SK-N-SH (cell line): Measurements from ENCODE around the gene TAMM41. TPM values are rescaled to one million over a fixed set of nuclear protein-coding genes. Genes with fewer than 3 reads are reported as not detected.

Source experiments
- CTCF ChIA-PET: fragments of 300-600, 350-600 bp; formaldehyde crosslinking; extraction: SDS; loops from one replicate; lab custom pipeline; 2021; lab: Yijun Ruan, JAX
- POLR2A ChIA-PET: fragments of 350-600 bp; sonication (Branson Sonifier 250); formaldehyde crosslinking; extraction: SDS; loops from one replicate; lab custom pipeline; 2020; ENCODE audit warnings: antibody characterized with exemption, inconsistent platforms; lab: Yijun Ruan, JAX
- DNase-seq: peaks from one replicate; pipeline ENCODE4 v3.0.0; 2012
- H2AFZ ChIP-seq: fragments of 200-600 bp; sonication (generic); 2 replicates; pipeline ENCODE4 v1.8.1; 2016; ENCODE audit warnings: antibody characterized with exemption, mild to moderate bottlenecking, low read depth
- H3F3A ChIP-seq: fragments of 200-600 bp; sonication (generic); replicated peaks from 2 replicates; pipeline ENCODE3; 2016; ENCODE audit warnings: antibody characterized with exemption, mild to moderate bottlenecking; ENCODE audit not compliant: insufficient read depth
- H3K27ac ChIP-seq, 2 experiments: fragments of 200-500 bp in 1 of 2; fragments of 200-600 bp in 1 of 2; sonication (Bioruptor generic) in 1 of 2; sonication (generic), shearing (Covaris generic) in 1 of 2; 2 replicates each; pipeline versions ENCODE4 v1.5.1 to v1.6.1; 2014 to 2016; ENCODE audit warnings: low read depth in 2 of 2, inconsistent platforms in 1 of 2, low read length in 1 of 2, mild to moderate bottlenecking in 1 of 2, mixed read lengths in 1 of 2
- H3K27me3 ChIP-seq: fragments of 200-600 bp; sonication (generic), shearing (Covaris generic); 2 replicates; pipeline ENCODE4 v1.6.1; 2016; ENCODE audit warnings: mixed run types; ENCODE audit not compliant: insufficient read depth
- H3K36me3 ChIP-seq, 2 experiments: fragments of 200-500 bp in 1 of 2; fragments of 200-600 bp in 1 of 2; sonication (Bioruptor generic) in 1 of 2; sonication (generic) in 1 of 2; replicated peaks in 1 of 2; 2 replicates each; pipeline versions ENCODE3 to v1.5.1; 2014 to 2016; ENCODE audit warnings: low read length in 1 of 2, mild to moderate bottlenecking in 1 of 2; ENCODE audit not compliant: insufficient read depth in 2 of 2, control insufficient read depth in 1 of 2
- H3K4me1 ChIP-seq, 2 experiments: fragments of 200-500 bp in 1 of 2; fragments of 200-600 bp in 1 of 2; sonication (Bioruptor generic) in 1 of 2; sonication (generic), shearing (Covaris generic) in 1 of 2; 2 replicates each; pipeline versions ENCODE4 v1.5.1 to v1.6.1; 2014 to 2016; ENCODE audit warnings: low read depth in 1 of 2, low read length in 1 of 2, mixed run types in 1 of 2; ENCODE audit not compliant: insufficient read depth in 2 of 2, control insufficient read depth in 1 of 2
- H3K4me2 ChIP-seq: fragments of 200-600 bp; sonication (generic), shearing (Covaris generic); 2 replicates; pipeline ENCODE4 v1.6.1; 2017; ENCODE audit warnings: mixed run types
- H3K4me3 ChIP-seq, 2 experiments: fragments of 200-500 bp in 1 of 2; fragments of 200-600 bp in 1 of 2; sonication (Bioruptor generic) in 1 of 2; sonication (generic), shearing (Covaris generic) in 1 of 2; 2 replicates each; pipeline versions ENCODE4 v1.5.1 to v1.8.1; 2014 to 2016; ENCODE audit warnings: low read depth in 2 of 2, inconsistent platforms in 1 of 2, low read length in 1 of 2, mild to moderate bottlenecking in 1 of 2, mixed read lengths in 1 of 2, moderate library complexity in 1 of 2
- H3K79me2 ChIP-seq: fragments of 200-600 bp; sonication (generic); 2 replicates; pipeline ENCODE4 v1.8.1; 2017; ENCODE audit warnings: mild to moderate bottlenecking; ENCODE audit not compliant: insufficient read depth
- H3K9ac ChIP-seq: fragments of 200-600 bp; sonication (generic); 2 replicates; pipeline ENCODE4 v1.6.1; 2017; ENCODE audit warnings: mixed run types
- H3K9me2 ChIP-seq: fragments of 200-600 bp; sonication (generic); 2 replicates; pipeline ENCODE4 v1.6.1; 2017; ENCODE audit warnings: mixed run types
- H3K9me3 ChIP-seq: fragments of 200-600 bp; sonication (generic); 2 replicates; pipeline ENCODE4 v1.6.1; 2017; ENCODE audit warnings: mixed run types, mild to moderate bottlenecking, moderate library complexity
- H4K20me1 ChIP-seq: fragments of 200-600 bp; sonication (generic); 2 replicates; pipeline ENCODE4 v1.6.1; 2017; ENCODE audit warnings: mild to moderate bottlenecking, mixed run types; ENCODE audit not compliant: insufficient read depth
- CHD2 ChIP-seq: fragments of 150-350 bp; IDR thresholded peaks from 2 replicates; pipeline ENCODE4 v1.6.1; 2018; ENCODE audit warnings: low read length; ENCODE audit not compliant: partially characterized antibody
- CTCF ChIP-seq: fragments of 200-600 bp; sonication (generic); IDR thresholded peaks from 2 replicates; pipeline ENCODE4 v1.6.1; 2017; ENCODE audit warnings: antibody characterized with exemption, mild to moderate bottlenecking, moderate library complexity
- ELF1 ChIP-seq: IDR thresholded peaks from 2 replicates; pipeline ENCODE4 v1.4.0; 2012
- EZH2phosphoT487 ChIP-seq: fragments of 200-600 bp; sonication (generic); IDR thresholded peaks from 2 replicates; pipeline ENCODE4 v1.6.1; 2017; ENCODE audit warnings: low read depth, mixed run types, mild to moderate bottlenecking, antibody characterized with exemption, moderate library complexity, borderline replicate concordance
- FOXM1 ChIP-seq: IDR thresholded peaks from 2 replicates; pipeline ENCODE4 v1.4.0; 2012; ENCODE audit warnings: low read depth, mild to moderate bottlenecking
- JUND ChIP-seq: IDR thresholded peaks from 2 replicates; pipeline ENCODE4 v1.4.0; 2012
- MEF2A ChIP-seq: IDR thresholded peaks from 2 replicates; pipeline ENCODE4 v1.4.0; 2012; ENCODE audit warnings: low read depth, borderline replicate concordance
- MXI1 ChIP-seq: IDR thresholded peaks from 2 replicates; pipeline ENCODE4 v1.6.1; 2012; ENCODE audit warnings: mild to moderate bottlenecking, low read depth, low read length, improper control_type of control experiment
- NFIC ChIP-seq: IDR thresholded peaks from 2 replicates; pipeline ENCODE4 v1.4.0; 2012; ENCODE audit warnings: borderline replicate concordance
- NRF1 ChIP-seq: IDR thresholded peaks from 2 replicates; pipeline ENCODE4 v1.6.1; 2012; ENCODE audit warnings: low read depth, mild to moderate bottlenecking, low read length
- REST ChIP-seq: IDR thresholded peaks from 2 replicates; pipeline ENCODE4 v1.6.1; 2012; ENCODE audit warnings: mild to moderate bottlenecking, low read depth, low read length, moderate library complexity
- RXRA ChIP-seq: IDR thresholded peaks from 2 replicates; pipeline ENCODE4 v1.4.0; 2012; ENCODE audit warnings: low read depth, mild to moderate bottlenecking, borderline replicate concordance
- SIN3A ChIP-seq: IDR thresholded peaks from 2 replicates; pipeline ENCODE4 v1.6.1; 2012; ENCODE audit warnings: low read depth, mild to moderate bottlenecking, low read length, moderate library complexity, borderline replicate concordance
- TCF12 ChIP-seq: IDR thresholded peaks from 2 replicates; pipeline ENCODE4 v1.4.0; 2012
- TEAD4 ChIP-seq: IDR thresholded peaks from 2 replicates; pipeline ENCODE4 v1.4.0; 2012; ENCODE audit warnings: mild to moderate bottlenecking, borderline replicate concordance; ENCODE audit not compliant: insufficient read depth
- ZBTB33 ChIP-seq: IDR thresholded peaks from 2 replicates; pipeline ENCODE4 v1.4.0; 2012; ENCODE audit warnings: low read depth, borderline replicate concordance
- WGBS: methylation state at CpG from one replicate; pipeline ENCODE4 v1.1.6; 2017; ENCODE audit warnings: low lambda C conversion rate; 5-methylcytosine and 5-hydroxymethylcytosine counted together
- polyA plus RNA-seq, 3 experiments: library from polyadenylated mRNA; depleted of rRNA; stranded (reverse); fragments of >200 nt; gene quantifications; 2 replicates each; pipeline ENCODE4 v1.2.3, GENCODE V29; 2012
- TF ChIP-seq, protein P1 (sequence below): IDR thresholded peaks from 2 replicates; pipeline ENCODE4 v1.4.0; 2012; ENCODE audit warnings: low read depth, borderline replicate concordance
- TF ChIP-seq, protein P2 (sequence below): fragments of 150-350 bp; IDR thresholded peaks from 2 replicates; pipeline ENCODE4 v1.6.1; 2016; ENCODE audit warnings: mild to moderate bottlenecking, low read depth, low read length

TAMM41 gene
- polyA plus RNA-seq, 1 of the 3 experiments (the other 2 are of a cell fraction) = 14.3 TPM

DNA sequence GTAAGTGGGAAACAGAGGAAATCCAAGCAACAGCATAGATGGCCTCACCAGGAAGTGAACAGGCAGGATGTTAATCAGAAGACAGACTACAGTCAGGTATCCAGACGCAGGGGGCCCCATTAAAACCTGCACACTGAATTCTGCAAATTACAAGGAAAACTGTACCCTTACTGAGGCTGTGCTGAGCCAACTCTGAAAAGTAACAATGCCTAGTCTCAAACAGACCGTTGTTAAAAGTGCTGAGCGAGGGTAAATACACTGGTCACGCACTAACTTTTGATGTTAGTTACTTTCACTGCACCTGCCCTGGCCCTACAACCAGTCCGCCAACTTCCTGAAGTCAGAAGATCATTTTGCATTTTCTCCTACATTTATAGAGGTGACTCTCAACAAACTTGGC lies 1.0 kb downstream of the TAMM41 start:
- Histone ChIP-seq H3K36me3 (peaks cover 18 to 21% of the 10 kb centered on the region in 2 experiments), H3F3A (no peaks in the 10 kb centered on the region), H3K27me3 (no peaks in the 10 kb centered on the region), H3K4me1 (peaks cover 0 to 9% of the 10 kb centered on the region in 2 experiments; a peak in 3 of 4 replicates), H2AFZ (peak overlapping the region; percentile 94; the same call in 1 of the 2 replicates), H3K9me2 (no peaks in the 10 kb centered on the region), H3K4me3 (peak overlapping the region; percentile 87), H3K79me2 (peaks cover 40% of the 10 kb centered on the region), H3K9ac (peak overlapping the region; percentile 79), H3K9me3 (no peaks in the 10 kb centered on the region), H4K20me1 (no peaks in the 10 kb centered on the region), H3K27ac (no peak overlapping the region), H3K4me2 (peak overlapping the region; percentile 91)
- WGBS = 71% methylated on average over 5 of the region's 5 CpGs
- POLR2A ChIA-PET = interaction anchor here (0.6 kb wide), 1 partner anchor 73 kb away, joined by 3 read pairs; no protein-coding TSS in a partner anchor
- CTCF ChIA-PET = interaction anchor here (1.0 to 3.1 kb wide), 9 partner anchors 10 to 467 kb away, joined by 3 to 20 read pairs (median 5); no protein-coding TSS in a partner anchor
- DNase-seq = no peak
- TF ChIP-seq FOXM1 (no peak), EZH2phosphoT487 (no peak), CTCF (no peak), NRF1 (no peak), TCF12 (no peak), JUND (no peak), SIN3A (no peak), ELF1 (no peak), CHD2 (no peak)
- TF ChIP-seq, protein P1, sequence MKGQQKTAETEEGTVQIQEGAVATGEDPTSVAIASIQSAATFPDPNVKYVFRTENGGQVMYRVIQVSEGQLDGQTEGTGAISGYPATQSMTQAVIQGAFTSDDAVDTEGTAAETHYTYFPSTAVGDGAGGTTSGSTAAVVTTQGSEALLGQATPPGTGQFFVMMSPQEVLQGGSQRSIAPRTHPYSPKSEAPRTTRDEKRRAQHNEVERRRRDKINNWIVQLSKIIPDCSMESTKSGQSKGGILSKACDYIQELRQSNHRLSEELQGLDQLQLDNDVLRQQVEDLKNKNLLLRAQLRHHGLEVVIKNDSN = no peak

GRCh38 chr3:11844891-11845290 lies 1.8 kb downstream of the TAMM41 start:
- Histone ChIP-seq H3K9me2 (no peaks in the 10 kb centered on the region), H3K27ac (no peak overlapping the region), H3F3A (no peaks in the 10 kb centered on the region), H4K20me1 (no peaks in the 10 kb centered on the region), H3K9ac (no peak overlapping the region), H3K4me1 (peaks cover 0 to 9% of the 10 kb centered on the region in 2 experiments; a peak in 3 of 4 replicates), H3K36me3 (peaks cover 23 to 26% of the 10 kb centered on the region in 2 experiments), H3K9me3 (0 out of 2 replicates have a peak, but pooled peaks cover 5% of the 10 kb centered on the region), H2AFZ (no peak overlapping the region), H3K79me2 (peaks cover 46% of the 10 kb centered on the region), H3K27me3 (no peaks in the 10 kb centered on the region), H3K4me2 (peak overlapping the region; percentile 91), H3K4me3 (no peak overlapping the region)
- WGBS = 71% methylated on average over 5 of the region's 5 CpGs
- CTCF ChIA-PET = interaction anchor here (1.9 to 2.3 kb wide), 2 partner anchors 9 to 27 kb away, joined by 5 to 7 read pairs; no protein-coding TSS in a partner anchor
- POLR2A ChIA-PET = no interaction called here
- no peak for DNase-seq
- no peak for TF ChIP-seq MXI1
- no peak for TF ChIP-seq EZH2phosphoT487
- TF ChIP-seq, protein P2, sequence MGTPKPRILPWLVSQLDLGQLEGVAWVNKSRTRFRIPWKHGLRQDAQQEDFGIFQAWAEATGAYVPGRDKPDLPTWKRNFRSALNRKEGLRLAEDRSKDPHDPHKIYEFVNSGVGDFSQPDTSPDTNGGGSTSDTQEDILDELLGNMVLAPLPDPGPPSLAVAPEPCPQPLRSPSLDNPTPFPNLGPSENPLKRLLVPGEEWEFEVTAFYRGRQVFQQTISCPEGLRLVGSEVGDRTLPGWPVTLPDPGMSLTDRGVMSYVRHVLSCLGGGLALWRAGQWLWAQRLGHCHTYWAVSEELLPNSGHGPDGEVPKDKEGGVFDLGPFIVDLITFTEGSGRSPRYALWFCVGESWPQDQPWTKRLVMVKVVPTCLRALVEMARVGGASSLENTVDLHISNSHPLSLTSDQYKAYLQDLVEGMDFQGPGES = no peak
- no peak for TF ChIP-seq ZBTB33
- no peak for TF ChIP-seq REST
- no peak for TF ChIP-seq JUND
- TF ChIP-seq NFIC = no peak
- TF ChIP-seq TEAD4 = no peak
- TF ChIP-seq MEF2A = no peak
- TF ChIP-seq RXRA = no peak
- TF ChIP-seq ELF1 = no peak
